Sigmoid colon (tissue), 7 donors: ENCODE results near the gene ZFHX3. TPM values are rescaled to one million over a fixed set of nuclear protein-coding genes. Genes with fewer than 3 reads are reported as not detected.

ENCODE experiments used
- DNase-seq: peaks from one replicate; pipeline ENCODE4 v3.0.0-alpha.2; 2019
- H3K27ac ChIP-seq, 4 donors: fragments of 200-600 bp; sonication (generic); one replicate each; pipeline ENCODE4 v1.5.1; 2016 to 2019; ENCODE audit warnings: mild to moderate bottlenecking in 1 of 4
- H3K27me3 ChIP-seq, 3 donors: fragments of 200-600 bp; sonication (generic); one replicate each; pipeline ENCODE4 v1.5.1; 2019; ENCODE audit warnings: mild to moderate bottlenecking in 1 of 3
- H3K36me3 ChIP-seq, 4 donors: fragments of 200-600 bp; sonication (generic); one replicate each; pipeline ENCODE4 v1.5.1; 2016 to 2019
- H3K4me1 ChIP-seq, 4 donors: fragments of 200-600 bp; sonication (generic); one replicate each; pipeline ENCODE4 v1.5.1; 2017 to 2019
- H3K4me3 ChIP-seq, 4 donors: fragments of 200-600 bp; sonication (generic); one replicate each; pipeline ENCODE4 v1.5.1; 2017 to 2019; ENCODE audit warnings: mild to moderate bottlenecking in 2 of 4, moderate library complexity in 1 of 4
- H3K9me3 ChIP-seq, 4 donors: fragments of 200-600 bp in 3 of 4; sonication (generic) in 3 of 4; one replicate each; pipeline versions ENCODE4 v1.5.1 to v1.6.1; 2013 to 2019
- CTCF ChIP-seq, 4 experiments: fragments of 450-650 bp in 3 of 4; fragments of 200-600 bp in 1 of 4; IDR thresholded peaks; one replicate each; pipeline ENCODE4 v1.5.1; 2016 to 2019; ENCODE audit warnings: antibody characterized with exemption in 4 of 4, mild to moderate bottlenecking in 3 of 4, moderate library complexity in 2 of 4
- EP300 ChIP-seq, 4 donors: sonication (generic); formaldehyde crosslinking; IDR thresholded peaks; one replicate each; pipeline ENCODE4 v1.6.1; 2017; ENCODE audit warnings: antibody characterized with exemption in 4 of 4
- POLR2A ChIP-seq, 2 donors: fragments of 450-650 bp; IDR thresholded peaks; one replicate each; pipeline ENCODE4 v1.6.1; 2016; ENCODE audit warnings: antibody characterized with exemption in 2 of 2, mild to moderate bottlenecking in 2 of 2, moderate library complexity in 2 of 2
- POLR2AphosphoS5 ChIP-seq, 4 donors: sonication (generic); formaldehyde crosslinking; IDR thresholded peaks; one replicate each; pipeline ENCODE4 v1.6.1; 2017; ENCODE audit warnings: antibody characterized with exemption in 4 of 4
- WGBS, 2 donors: extraction: QIAGEN DNeasy Blood & Tissue Kit; methylation state at CpG; one replicate each; pipeline ENCODE4 v1.1.7; 2013; 5-methylcytosine and 5-hydroxymethylcytosine counted together
- intact Hi-C: fragments of 100-400 bp; cut with DNase I; formaldehyde crosslinking; loops from one replicate; pipeline ENCODE4 v1.15.1; 2023
- polyA plus RNA-seq, 3 donors: library from polyadenylated mRNA; stranded (reverse); fragments of 200-250 nt; gene quantifications; one replicate each; pipeline ENCODE4 v1.2.3, GENCODE V29; 2013
- total RNA-seq, 4 donors: library from RNA; depleted of rRNA; stranded (reverse); fragments of >200 nt; gene quantifications; one replicate each; pipeline ENCODE4 v1.1.0, GENCODE V29; 2016
- donor health status: healthy with polysubstance abuse.
- donor health status: Bipolar disorder and iron deficiency.
- donor health status: healthy.

Gene ZFHX3
- total and polyA plus RNA-seq, 7 donors: 0.69 to 38.8 (median 17.8) TPM

- TF ChIP-seq CTCF (IDR thresholded peaks at IDR 0.05): no peak
- TF ChIP-seq POLR2AphosphoS5 (IDR thresholded peaks at IDR 0.05): no peak
- no peak for TF ChIP-seq EP300 (IDR thresholded peaks at IDR 0.05)
- no peak for TF ChIP-seq POLR2A (IDR thresholded peaks at IDR 0.05)
- intact Hi-C loops: loop anchor here (5.0 kb wide), 2 partner anchors 92 to 202 kb away; partner anchors contain the start of gene ZFHX3
These were observed 202.5 kb downstream of the ZFHX3 start for GRCh38 chr16:72845322-72846020.

GRCh38 chr16:72844225-72844920, 203.6 kb downstream of the ZFHX3 start:
- WGBS, 2 donors: 58 to 81% methylated on average over 11 of the region's 11 CpGs
- H3K4me1 ChIP-seq: peaks cover 0 to 50% (median 40%) of the 10 kb centered on the region in 4 donors
- no peak overlapping the region for H3K4me3 ChIP-seq
- DNase-seq: no peak
- no peaks in the 10 kb centered on the region for H3K36me3 ChIP-seq
- no peak for TF ChIP-seq CTCF (IDR thresholded peaks at IDR 0.05)
- TF ChIP-seq EP300 (IDR thresholded peaks at IDR 0.05): no peak
- TF ChIP-seq POLR2AphosphoS5 (IDR thresholded peaks at IDR 0.05): no peak
- no peak for TF ChIP-seq POLR2A (IDR thresholded peaks at IDR 0.05)
- intact Hi-C loops: no loop called here
- no peaks in the 10 kb centered on the region for H3K27me3 ChIP-seq
- H3K9me3 ChIP-seq: no peaks in the 10 kb centered on the region
- no peak overlapping the region for H3K27ac ChIP-seq

More at GRCh38 chr16:72845322-72846020, 202.5 kb downstream of the ZFHX3 start:
- no peaks in the 10 kb centered on the region for H3K36me3 ChIP-seq
- H3K4me1 ChIP-seq: peaks cover 0 to 54% (median 41%) of the 10 kb centered on the region in 4 donors
- H3K27ac ChIP-seq: no peak overlapping the region
- no peak overlapping the region for H3K4me3 ChIP-seq
- no peak for DNase-seq
- no peaks in the 10 kb centered on the region for H3K27me3 ChIP-seq
- H3K9me3 ChIP-seq: no peaks in the 10 kb centered on the region
- 92 to 95% methylated on average over 16 of the region's 16 CpGs for WGBS, 2 donors

- no peak for DNase-seq
- H3K27ac ChIP-seq: peak overlapping the region in 2 of 4 donors; percentile 21 to 22
- H3K27me3 ChIP-seq: no peaks in the 10 kb centered on the region
- H3K9me3 ChIP-seq: no peaks in the 10 kb centered on the region
- no peak overlapping the region for H3K4me3 ChIP-seq
- intact Hi-C loops: no loop called here
- WGBS, 2 donors: 79 to 90% methylated on average over 3 of the region's 3 CpGs
- H3K36me3 ChIP-seq: no peaks in the 10 kb centered on the region
- peaks cover 0 to 31% (median 15%) of the 10 kb centered on the region in 4 donors for H3K4me1 ChIP-seq
- TF ChIP-seq POLR2AphosphoS5 (IDR thresholded peaks at IDR 0.05): no peak
- TF ChIP-seq EP300 (IDR thresholded peaks at IDR 0.05): no peak
- TF ChIP-seq CTCF (IDR thresholded peaks at IDR 0.05): no peak
- TF ChIP-seq POLR2A (IDR thresholded peaks at IDR 0.05): no peak
These were observed 206.4 kb downstream of the ZFHX3 start for GRCh38 chr16:72841506-72841905.

- Histone ChIP-seq H3K36me3 (no peaks in the 10 kb centered on the region), H3K27me3 (no peaks in the 10 kb centered on the region), H3K4me1 (peaks cover 0 to 32% (median 14%) of the 10 kb centered on the region in 4 donors), H3K4me3 (no peak overlapping the region), H3K27ac (peak overlapping the region in 1 of 4 donors; percentile 22), H3K9me3 (no peaks in the 10 kb centered on the region)
- intact Hi-C loops: no loop called here
- TF ChIP-seq POLR2A (IDR thresholded peaks at IDR 0.05) (no peak), EP300 (IDR thresholded peaks at IDR 0.05) (no peak), CTCF (IDR thresholded peaks at IDR 0.05) (no peak), POLR2AphosphoS5 (IDR thresholded peaks at IDR 0.05) (no peak)
- 79 to 81% methylated on average over 11 of the region's 11 CpGs for WGBS, 2 donors
- no peak for DNase-seq
These were observed 207.1 kb downstream of the ZFHX3 start for GRCh38 chr16:72840631-72841381.
